LHCN-M2 (cell line): ENCODE results near the gene GPI. TPM values are rescaled to one million over a fixed set of nuclear protein-coding genes. Genes with fewer than 3 reads are reported as not detected.

Experiments used
- total RNA-seq: library from RNA; depleted of rRNA; stranded (reverse); fragments of >200 nt; gene quantifications from 2 replicates; pipeline ENCODE4 v1.2.3, GENCODE V29; 2014; rRNA removed

Gene GPI
- total RNA-seq, 1 experiment from 2014 or later, result 186 TPM

Other genes with a start within 250 kb of the GPI start
- gene LSM14A, start 192.7 kb upstream of the GPI start, total RNA-seq, result 33.5 and 52.5 TPM in 2 replicates
- 6.8 and 7.7 TPM in 2 replicates for gene GARRE1, start 110.6 kb upstream of the GPI start, total RNA-seq
- gene PDCD2L, start 39.2 kb downstream of the GPI start, total RNA-seq, result 18.7 and 22.7 TPM in 2 replicates
- gene UBA2, start 63.2 kb downstream of the GPI start, total RNA-seq, result 118 and 123 TPM in 2 replicates
- 18.8 and 24.3 TPM in 2 replicates for gene WTIP, start 116.6 kb downstream of the GPI start, total RNA-seq